VCaP (cell line): ENCODE measurements around the gene ITGA5.

Source experiments
- H3K27ac ChIP-seq: fragments of 450-650 bp; 2 replicates; pipeline ENCODE4 v1.5.1; 2017
- TF ChIP-seq, protein P1 (sequence below): fragments of 450-650 bp; conservative IDR thresholded peaks from 2 replicates; pipeline ENCODE4 v1.5.1; 2017; ENCODE audit warnings: mild to moderate bottlenecking, moderate library complexity

Gene ITGA5

DNA sequence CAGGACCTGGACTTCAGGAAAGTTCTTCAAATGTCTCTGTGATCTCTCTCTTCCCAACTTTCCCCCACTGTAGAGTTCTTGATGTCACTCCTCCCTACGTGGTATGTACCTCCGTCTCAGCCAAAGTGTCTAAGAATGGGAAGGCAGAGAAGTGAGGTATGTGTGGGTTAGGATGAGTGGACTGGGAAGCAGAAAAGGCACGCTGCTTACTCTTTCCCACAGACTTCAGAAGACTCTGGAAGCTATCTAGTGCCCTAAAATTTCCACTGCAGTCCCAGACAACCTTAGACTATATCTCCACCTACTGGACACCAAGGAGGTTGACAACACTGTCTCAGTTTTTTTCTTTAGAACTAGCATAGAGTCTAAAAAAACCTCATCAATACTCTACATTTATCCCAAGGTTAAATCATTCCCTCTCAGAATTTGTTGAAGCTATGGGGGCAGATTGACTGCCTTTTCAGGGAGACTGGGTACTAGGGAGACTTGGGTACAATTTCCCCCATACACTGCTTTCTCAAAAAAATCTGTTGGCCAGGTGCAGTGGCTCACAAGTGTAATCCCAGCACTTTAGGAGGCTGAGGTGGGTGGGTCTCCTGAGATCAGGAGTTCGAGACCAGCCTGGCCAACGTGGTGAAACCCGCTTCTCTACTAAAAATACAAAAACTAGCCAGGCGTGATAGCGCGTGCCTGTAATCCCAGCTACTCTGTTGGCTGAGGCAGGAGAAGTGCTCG, 20.6 kb upstream of the ITGA5 start:
- H3K27ac ChIP-seq, result peak overlapping the region; percentile 8; the same call in 1 of the 2 replicates
- TF ChIP-seq, protein P1, sequence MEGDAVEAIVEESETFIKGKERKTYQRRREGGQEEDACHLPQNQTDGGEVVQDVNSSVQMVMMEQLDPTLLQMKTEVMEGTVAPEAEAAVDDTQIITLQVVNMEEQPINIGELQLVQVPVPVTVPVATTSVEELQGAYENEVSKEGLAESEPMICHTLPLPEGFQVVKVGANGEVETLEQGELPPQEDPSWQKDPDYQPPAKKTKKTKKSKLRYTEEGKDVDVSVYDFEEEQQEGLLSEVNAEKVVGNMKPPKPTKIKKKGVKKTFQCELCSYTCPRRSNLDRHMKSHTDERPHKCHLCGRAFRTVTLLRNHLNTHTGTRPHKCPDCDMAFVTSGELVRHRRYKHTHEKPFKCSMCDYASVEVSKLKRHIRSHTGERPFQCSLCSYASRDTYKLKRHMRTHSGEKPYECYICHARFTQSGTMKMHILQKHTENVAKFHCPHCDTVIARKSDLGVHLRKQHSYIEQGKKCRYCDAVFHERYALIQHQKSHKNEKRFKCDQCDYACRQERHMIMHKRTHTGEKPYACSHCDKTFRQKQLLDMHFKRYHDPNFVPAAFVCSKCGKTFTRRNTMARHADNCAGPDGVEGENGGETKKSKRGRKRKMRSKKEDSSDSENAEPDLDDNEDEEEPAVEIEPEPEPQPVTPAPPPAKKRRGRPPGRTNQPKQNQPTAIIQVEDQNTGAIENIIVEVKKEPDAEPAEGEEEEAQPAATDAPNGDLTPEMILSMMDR, result peak; percentile 91

DNA sequence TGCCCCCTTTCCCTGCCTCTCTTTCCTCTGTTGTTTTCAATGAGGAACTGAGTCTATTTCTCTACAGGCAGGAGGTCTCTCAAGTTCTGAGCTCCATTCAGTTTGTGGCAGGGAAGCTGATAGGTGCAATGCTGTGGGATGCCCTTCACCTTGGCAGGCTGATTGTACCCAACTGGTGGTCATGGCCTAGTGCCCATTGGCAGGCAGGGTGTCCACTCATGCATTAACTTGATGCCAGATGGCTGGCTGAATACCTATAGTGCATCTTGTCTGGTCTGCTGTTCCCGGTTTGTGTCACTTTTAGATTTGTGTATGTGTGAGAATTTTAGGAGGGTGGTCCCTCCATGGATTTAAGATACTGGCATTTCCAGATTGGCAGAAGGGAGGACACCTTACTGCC, 20.0 kb upstream of the ITGA5 start:
- TF ChIP-seq, protein P1, result no peak
- peak overlapping the region; percentile 8; the same call in 1 of the 2 replicates for H3K27ac ChIP-seq

DNA sequence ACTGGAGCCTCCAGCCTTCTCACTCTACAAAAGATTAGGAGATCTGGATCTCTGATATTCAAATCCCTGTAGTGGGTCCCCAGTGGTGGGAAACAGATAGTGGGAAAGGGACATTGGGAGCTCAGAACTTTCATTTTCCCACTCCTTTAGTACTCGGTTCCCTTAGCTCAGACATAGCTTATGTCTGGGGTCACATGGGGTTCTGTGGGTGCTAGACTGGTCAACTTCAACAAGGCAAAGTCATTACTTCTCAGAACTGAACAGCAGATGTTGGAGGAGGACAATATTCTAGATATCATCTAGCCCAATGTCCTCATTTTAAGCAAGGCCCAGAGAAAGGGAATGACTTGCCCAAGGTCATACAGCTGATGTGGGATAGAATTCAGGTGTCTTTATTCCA, 19.5 kb upstream of the ITGA5 start:
- H3K27ac ChIP-seq, result no peak overlapping the region
- TF ChIP-seq, protein P1, result no peak

DNA sequence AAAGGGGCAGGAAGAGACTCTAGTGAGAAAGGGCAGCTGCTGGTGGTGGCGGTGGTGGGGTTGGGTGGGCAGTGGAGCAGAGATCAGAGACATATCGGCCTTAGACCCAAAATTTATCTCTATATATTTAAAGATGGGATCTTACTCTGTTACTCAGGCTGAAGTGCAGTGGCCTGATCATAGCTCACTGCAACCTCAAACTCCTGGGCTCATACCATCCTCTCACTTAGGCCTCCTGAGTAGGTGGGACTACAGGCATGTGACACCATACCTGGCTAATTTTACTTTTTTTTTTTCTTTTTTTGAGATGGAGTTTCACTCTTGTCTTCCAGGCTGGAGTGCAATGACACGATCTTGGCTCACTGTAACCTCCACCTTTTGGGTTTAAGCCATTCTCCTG, 18.6 kb upstream of the ITGA5 start:
- TF ChIP-seq, protein P1, result no peak
- no peak overlapping the region for H3K27ac ChIP-seq

DNA sequence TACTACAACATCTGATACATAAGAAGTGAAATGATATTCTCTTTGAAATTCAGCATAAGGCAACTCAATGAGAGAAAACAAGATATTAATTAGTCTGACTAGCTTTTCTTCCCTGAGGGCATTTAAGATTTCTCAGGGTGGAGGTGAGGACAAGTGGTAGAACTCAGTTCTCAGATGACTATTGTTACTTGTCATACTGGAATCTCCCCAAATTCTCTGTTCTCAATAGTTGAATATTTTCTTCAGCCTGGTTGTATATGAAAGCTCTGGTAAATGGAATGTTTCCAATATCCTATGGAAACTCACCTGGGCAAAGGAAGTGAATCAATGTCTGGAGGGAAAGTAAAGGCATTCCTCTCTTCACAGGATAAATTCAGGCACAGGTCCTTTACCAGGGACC, 18.2 kb upstream of the ITGA5 start:
- TF ChIP-seq, protein P1, result no peak
- H3K27ac ChIP-seq, result no peak overlapping the region

DNA sequence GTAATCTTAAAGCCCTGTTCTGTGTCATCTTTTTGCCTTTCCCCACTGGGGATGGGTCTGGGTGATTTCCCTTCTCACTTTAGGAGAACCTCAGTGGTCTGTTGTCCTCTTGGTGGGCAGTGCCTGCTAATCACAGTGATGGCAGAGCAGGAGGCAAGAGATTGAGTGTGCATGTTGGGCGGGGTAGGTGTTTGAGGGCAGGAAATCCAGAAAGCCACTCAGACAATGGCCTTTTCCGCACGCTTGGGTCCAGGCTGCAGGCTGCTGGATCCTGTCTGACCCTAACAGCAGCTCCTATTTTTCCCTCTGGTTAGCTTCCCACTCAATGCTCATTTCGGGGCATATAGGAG, 13.7 kb upstream of the ITGA5 start:
- no peak overlapping the region for H3K27ac ChIP-seq
- TF ChIP-seq, protein P1, result no peak

DNA sequence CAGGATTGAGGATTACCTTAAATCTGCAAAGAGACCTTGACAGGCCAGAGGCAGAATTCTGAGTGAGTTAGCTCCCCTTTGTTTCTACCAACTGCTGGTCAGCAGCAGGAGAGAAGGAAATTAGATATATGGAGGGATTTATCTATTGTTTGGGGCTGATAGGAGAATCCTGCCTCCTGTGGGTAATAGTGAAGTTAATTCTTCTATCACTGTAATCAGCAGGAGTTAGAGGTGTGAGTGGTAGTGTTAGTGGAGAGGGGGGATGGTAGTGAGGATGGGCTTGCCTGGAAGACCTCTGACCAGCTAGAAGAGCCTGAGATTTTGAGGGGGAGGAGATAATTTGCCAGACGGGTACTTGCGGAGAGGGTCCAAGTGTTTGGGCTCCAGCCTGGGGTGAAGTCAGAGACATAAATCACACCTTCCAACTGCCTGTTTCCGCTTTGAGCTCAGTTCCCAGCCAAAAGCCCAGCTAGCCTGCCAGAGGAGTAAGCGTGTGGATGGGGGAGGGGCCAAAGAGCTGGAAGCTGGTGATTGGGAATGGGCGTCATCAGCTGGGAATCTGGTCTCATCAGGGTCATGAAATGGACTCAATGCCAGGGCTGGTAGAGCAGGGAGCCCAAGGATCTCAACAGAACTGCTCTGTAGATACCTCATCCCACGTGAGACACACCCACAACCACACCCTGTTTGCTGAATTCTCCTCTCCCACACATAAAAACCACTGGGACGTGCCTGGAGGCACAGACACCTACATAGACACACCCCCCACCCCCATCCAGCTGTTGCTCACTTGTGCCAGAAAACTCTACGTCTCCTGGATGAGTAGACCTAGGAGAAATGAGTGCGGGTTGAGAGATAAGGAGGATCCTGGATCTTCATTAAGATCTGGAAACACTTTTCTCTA, 13.1 kb upstream of the ITGA5 start:
- TF ChIP-seq, protein P1, result no peak
- H3K27ac ChIP-seq, result no peak overlapping the region
